HG02798 (cell line): Measurements from ENCODE around the gene LRRIQ1.
"Not testable (repeated sequence)": the region's sequence is repeated elsewhere in the genome, so short reads cannot be mapped to it uniquely, and the experiment has no call there.

Experiments
- ATAC-seq: cut with Tn5 transposase; IDR thresholded peaks from one replicate; pipeline ENCODE4 v1.9.1; 2021; ENCODE audit warnings: mild to moderate bottlenecking; ENCODE audit not compliant: unreplicated experiment, poor library complexity

Gene LRRIQ1

DNA sequence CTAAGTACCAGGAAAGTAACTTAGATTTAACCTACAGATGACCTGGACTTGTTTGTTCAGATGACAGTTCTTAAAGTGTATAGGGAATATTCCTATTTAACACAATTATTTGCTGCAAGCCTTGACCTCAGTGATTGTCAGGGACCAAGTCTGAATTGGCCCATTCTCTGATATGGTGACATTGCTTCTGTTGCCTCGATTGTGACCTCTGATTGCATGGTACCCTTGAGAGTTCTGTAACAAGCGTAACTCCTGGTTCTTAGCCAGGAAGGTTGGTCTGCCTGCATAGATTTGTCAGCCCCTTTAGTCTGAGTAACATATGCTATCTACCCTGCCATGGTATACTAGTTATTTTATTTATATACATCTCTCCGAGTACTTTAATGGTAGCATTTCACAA, 150.1 kb downstream of the LRRIQ1 start:
- ATAC-seq = no peak

DNA sequence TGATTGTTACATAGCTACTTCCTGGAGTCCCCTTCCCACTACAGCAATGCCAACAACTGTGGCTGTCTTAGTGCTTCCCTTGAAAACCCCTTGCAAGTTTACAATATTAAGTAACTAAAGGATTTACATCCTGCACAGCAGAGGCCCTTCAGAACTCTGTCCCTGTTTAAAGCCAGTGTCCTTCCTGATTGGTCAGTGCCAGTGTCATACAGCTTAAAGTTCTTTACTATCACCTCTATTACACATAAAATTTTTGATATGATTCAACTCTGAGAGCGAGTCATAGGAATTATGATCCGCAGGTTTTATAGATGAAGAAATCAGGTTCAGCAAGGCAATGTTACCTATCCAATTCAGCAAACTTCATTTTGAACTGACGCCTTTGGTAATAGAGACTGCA, 152.5 kb downstream of the LRRIQ1 start:
- ATAC-seq = no peak

DNA sequence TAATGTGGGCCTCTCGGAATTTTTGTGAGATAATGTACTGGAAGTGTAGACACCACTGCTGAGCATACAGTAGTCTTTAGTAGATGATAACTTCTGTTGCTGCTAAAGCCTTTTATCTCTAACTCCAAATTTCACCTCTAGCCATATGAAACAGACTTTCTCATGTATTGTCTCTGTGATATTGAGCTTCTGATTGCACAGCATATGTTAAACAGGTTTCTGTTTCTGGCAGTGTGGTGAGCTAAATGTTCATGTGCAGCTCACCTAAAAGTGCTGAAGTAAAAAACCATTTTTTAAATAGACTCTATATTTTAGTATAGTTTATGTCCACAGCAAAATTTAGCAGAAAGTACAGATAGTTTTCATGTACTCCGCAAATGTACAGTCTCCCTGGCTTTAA, 154.6 kb downstream of the LRRIQ1 start:
- no peak for ATAC-seq

DNA sequence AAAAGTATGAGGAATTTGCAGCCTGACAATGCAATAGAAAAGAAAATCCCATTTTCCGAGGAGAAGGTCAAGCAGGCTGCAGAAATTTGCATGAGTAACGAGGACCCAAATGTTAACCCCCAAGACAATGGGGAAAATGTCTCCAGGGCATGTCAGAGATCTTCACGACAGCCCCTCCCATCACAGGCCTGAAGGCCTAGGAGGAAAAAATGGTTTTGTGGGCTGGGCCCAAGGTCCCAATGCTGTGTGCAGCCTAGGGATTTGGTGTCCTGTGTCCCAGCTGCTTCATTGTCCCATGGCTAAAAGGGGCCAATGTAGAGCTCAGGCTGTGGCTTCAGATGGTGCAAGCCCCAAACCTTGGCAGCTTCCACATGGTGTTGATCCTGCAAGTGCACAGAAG, 167.7 kb downstream of the LRRIQ1 start:
- ATAC-seq = not testable (repeated sequence)

DNA sequence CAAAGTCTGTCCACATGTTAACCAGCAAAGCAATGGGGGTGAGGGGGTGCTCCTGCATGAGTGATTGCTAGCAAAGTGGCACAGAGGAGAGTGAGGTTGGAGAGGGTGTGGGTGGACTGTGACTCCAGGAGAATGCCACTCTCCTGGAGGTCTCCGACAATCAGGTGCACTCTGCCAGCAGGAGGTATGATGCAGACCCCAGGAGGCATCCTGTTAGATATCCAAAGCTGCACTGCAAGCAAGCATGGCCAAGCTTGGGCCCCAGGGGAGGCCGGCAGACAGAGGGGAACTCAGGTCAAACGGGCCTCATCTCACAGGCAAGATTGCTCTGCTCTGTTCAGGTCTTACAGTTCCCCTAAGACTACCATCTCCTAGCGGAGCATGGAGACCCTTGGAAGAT, 170.4 kb downstream of the LRRIQ1 start:
- ATAC-seq = no peak

DNA sequence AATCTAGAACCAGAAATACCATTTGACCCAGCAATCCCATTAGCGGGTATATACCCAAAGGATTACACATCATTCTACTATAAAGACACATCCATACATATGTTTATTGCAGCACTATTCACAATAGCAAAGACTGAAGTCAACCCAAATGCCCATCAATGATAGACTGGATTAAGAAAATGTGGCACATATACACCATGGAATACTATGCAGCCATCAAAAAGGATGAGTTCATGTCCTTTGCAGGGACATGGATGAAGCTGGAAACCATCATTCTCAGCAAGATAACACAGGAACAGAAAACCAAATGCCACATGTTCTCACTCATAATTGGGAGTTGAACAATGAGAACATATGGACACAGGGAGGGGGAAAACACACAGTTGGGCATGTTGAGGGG, 188.2 kb downstream of the LRRIQ1 start:
- ATAC-seq = not testable (repeated sequence)

DNA sequence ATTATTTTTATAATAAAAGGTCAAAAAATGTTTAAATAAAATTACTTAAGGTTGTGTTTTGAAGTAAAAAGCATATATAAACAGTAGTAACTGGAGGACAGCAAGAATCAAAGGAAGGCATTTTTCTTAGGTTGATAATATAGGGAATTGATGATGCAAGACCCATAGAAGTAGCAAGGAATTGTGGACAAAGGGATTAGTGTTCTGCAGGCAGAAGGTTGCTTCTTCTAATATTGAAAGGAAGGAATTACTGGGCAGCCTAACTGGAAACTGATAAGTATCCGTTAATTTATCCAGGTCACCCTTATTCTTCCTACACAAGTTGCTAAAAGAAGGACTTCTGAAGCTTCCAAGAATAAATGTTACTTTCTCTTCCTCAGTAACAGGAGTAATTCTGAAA, 189.3 kb downstream of the LRRIQ1 start:
- no peak for ATAC-seq

DNA sequence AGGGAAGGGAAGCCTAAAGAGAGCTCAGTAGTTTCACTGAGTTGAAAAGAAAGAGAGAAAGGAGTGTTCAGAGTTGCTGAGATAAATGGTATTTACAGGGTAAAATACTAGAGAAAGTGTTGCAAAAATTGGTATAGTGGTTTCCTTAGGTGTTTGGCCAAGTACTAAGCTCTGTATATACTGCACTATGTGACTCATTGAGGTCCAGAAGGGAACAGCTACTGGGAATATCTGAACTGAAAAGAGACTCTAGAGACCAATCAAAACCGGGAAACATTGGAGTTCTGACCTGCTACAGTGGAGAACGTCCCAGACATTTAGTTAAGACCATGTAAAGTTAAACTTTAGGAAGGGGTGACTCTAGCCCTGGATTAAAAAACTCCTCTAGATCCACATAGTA, 201.2 kb downstream of the LRRIQ1 start:
- ATAC-seq = no peak

DNA sequence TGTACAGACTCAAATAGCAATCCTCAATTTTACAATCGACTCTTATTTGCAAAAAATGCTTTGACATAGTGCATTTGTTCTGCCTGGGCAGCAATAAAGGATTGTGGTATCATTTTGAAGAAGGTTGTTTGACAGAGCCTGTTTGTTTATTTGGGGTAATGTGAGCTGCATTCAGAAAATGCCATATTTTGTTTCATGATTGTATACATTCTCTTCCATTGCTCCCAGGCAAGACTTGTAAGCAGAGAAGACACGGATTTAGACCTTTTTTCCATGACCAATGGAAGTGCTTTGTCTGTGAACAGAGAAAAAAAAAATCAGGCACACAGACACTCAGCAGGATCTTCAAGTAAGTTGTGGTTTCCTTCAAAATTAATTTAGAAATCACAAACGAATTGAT, 208.4 kb downstream of the LRRIQ1 start:
- no peak for ATAC-seq

DNA sequence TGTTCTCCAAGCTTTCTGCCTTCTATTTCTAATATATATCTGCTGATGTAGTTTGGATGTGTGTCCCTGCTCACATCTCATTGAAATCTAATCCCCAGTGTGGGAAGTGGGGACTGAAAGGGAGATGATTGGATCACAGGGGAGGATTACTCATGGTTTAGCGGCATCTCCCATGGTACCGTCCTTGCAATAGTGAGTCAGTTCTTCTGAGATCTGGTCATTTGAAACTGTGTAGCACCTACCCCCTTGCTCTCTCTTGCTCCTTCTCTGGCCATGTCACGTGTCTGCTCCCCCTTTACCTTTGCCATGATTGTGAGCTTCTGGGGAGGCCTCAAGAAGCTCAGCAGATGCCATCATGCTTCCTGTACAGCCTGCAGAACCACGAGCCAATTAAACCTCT, 217.7 kb downstream of the LRRIQ1 start:
- no peak for ATAC-seq

DNA sequence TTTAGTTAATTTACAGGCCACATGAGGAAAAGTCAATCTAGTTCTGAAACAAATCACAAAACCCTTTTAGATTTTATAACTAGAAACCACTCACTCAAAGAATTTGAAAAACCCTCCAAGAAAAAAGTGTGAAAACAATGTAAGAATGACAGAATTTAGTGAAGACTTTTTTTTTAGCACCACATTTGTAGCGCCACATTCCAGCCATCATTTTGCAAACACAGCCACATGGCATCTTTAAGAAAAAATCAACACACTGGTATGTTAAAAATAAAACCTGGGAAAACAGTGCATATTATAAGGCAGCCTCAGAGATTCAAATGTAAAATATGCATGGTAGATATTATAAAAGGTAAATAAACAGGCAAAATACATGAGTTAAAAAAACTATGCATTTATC, 221.5 kb downstream of the LRRIQ1 start:
- ATAC-seq = no peak

DNA sequence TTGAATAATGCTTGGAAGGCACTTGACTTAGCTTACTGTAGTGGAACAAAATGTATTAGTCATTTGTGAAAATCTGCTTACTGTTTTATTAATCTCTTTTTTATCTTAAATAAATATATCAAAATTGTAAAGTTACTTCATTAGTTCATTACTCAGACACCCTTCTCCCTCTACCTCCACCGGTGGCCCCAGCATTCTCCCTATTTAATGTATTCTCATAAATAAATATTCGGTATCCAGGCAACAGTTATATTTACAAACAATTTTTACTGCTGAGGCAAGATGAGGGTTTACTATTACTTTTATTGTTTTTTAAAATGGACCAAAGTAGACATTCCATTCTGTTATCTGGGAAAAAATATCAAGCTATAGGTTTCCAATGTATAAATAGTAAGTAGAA, 224.3 kb downstream of the LRRIQ1 start:
- ATAC-seq = no peak

DNA sequence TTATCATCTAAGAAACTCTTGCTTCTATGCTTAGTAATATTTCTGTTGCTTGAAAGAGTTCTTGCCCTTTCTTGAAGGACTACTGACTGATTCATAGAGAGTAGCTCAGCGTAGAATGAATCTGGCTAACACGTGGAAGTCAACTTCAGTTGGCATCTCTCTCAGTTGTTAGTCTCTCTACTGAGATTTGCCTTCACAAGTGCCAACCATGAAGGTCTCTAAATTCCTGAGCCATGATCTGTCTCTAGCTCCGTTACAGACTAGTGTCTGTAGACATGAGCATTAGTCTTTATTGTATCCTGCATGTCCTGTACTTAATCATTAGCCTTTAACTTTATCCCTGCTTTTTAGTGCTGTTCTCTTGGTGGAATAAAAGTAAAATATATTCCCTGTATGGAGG, 224.7 kb downstream of the LRRIQ1 start:
- ATAC-seq = no peak

DNA sequence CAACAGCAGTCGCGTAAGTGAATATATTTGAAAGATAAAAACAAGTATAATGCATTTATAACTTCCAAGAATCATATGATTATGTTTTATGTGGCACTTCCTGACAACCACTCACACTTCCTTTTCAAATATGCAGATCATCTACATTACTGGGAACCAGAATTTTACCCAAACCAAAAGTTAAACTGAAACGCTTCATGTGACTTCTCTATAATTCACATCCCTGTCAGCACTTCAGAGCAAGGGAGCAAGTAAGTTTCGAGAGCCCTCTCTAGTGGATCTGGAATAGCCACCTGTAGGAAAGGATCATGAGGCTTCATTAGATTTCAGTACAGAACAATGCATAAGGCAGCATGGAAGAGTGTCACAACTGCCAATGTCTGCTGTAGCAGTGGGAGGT, 230.2 kb downstream of the LRRIQ1 start:
- no peak for ATAC-seq

DNA sequence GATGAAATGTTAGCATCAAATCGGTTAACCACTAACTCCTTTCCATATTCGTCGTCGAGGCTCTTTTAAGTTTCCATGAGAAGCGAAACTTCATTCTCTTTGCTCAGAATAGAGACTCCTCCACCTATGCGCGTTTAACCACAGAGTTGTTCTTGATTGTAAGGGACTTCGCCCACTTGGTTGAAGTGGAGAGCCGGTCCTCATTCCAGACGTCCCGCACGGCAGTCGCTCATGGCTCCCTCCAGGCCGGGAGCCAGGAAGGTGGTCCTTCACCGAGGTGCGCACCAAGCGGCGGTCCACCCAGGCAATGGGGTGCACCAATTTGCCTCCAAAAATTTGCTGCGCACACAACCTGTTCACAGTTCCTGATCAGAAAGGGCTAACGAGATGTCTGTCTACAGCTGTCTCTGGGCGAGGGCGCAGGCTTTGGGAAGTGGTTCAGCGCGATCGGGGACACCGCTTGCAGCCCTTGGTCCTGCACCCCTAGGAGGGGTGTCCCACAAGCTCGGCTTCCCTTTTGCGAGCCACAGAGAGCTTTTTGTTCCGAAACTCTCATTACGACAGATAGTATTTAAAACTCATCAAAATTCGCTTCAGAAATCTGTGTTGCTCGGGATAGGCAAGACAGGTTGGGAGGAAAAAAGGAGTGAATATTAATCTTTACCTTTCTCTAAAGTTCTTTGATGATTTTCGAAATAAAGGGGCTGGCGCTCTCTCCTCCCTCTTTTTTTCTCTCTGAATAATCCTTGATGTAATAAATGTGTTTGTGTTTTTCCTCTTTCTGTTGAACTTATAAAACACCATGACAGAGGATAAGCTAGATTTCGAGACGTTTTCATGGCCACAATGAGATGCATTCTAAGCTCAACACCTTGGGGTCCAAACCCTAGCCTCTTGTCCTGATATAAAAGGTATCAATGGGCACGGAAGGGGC, 237.5 kb downstream of the LRRIQ1 start:
- ATAC-seq = peak; percentile 71

DNA sequence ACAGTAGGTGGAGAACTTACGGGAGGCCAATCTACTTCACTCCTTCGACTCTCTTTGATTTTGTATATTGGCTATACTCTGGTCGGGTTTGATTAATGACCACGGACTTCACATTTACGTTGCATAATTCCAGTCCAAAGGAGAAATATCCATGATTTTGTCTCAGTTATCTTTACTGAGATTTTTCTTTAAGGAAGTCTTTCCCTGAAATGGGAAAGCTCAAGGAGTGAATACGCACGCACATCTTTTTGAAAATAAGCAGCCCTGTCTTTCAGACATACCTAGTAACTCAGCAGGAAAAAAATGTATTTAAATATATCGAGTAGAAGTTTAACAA, 238.1 kb downstream of the LRRIQ1 start:
- no peak for ATAC-seq

DNA sequence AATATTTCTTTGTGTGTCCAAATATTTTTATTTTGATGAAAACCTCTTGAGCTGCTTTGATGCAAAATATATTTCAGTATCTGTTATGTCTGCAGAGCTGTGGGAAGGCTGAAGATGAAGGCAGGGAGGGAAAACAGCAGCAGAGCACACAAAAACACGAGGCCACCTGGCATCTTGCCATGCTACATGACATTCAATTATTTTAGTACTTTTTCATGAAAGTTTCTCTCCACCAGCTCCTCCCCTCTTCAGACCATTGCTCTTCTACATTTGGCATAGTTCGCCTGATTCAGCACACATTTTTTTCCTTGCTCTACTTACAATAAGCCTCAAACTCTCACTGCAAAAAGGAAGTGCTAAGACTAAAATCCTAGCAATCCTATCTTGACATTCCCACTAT, 239.2 kb downstream of the LRRIQ1 start:
- ATAC-seq = no peak

DNA sequence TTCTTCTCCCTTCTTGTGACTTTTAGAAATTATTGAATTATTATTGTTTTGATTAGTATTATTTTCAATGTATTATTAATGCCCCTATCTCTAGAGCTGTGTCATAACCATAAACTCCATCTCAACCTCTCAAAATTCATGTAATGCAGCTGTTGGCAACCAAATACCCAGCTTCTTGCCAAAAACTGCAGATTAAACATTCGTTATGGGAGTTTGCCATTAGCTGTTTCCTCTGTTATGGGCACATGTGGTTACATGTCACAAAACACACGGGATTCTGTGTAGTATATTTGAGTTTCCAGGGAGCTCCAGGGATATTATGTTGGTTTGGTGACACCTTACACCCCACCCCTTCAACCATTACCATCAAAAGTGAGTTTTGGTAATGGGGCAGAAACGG, 241.0 kb downstream of the LRRIQ1 start:
- ATAC-seq = no peak

DNA sequence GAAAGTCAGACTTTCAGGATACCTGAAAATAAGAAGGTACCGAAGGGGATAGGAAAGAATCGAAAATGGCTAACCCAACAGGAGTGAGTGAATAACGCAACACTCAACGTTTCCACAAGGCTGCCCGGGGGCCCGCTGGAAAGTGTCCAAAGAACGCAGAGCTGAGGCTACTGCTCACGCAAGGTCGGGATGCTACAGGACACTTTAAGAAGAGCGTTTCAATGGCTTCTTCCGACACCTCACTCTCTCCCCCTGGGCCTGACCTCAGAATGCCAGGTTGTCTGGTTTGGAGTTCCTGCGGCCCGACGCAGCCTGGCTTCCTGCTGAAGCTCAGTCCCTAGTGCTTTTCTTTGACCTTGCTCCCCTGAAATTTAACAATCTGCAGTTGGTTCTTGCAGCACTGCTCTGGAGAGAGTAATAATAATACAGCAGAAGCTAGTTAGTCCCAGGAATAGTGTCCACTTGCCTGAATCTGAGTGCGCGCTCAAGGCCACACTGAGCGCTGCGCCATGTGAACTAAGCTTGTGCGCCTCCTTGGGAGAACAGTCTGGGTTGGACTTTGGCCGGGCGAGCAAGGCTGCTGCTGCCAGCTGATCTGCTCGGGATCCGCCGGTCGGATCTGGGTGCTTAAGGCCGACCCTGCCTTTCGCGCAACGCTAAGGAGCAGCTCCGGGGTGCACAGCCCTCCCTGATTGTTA, 241.9 kb downstream of the LRRIQ1 start:
- ATAC-seq = no peak

DNA sequence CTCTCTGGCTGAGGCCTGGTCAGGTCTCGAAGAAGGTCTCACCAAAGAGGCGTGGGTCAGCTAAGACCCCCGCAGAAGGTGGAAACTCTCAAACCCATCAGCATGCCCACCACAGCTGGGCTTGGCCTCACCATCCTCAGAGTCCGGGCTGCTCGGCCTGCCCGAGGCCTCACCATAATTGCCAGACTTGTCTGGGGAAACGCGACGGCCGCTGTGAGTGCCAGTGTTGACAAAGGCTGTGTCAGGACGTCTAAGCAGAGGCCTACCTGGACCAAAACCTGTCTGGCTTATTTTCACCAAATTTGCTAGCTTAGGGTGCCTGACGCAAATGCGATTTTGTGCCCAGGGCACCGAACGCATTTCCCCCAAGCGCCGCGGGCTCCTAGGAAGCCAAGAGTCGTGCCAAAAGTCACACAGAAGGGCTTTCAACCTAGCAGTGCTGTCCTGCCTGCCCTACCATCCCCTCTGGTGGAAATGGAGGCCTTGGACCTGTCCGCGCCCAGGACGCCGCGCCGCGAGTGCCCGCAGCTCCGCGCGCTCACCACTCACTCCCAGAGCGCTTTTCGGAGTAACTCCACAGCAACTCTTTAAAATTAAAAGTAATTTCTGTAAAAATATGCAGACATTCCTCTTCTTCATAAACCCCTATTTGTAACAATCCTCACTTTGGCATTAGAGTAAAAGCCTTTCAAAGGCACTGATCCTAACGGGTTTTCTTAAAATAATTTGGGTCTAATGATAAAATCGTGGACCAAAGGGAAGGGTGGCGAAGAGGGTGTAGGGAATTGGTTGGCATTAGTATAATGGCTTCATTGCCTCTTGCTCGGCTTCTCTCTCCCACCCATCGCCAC, 242.7 kb downstream of the LRRIQ1 start:
- ATAC-seq = no peak
